Measurements from ENCODE around the gene GAPDH. TPM values are rescaled to one million over a fixed set of nuclear protein-coding genes. Genes with fewer than 3 reads are reported as not detected.

GAPDH gene
- total and polyA plus RNA-seq, 10 of the 15 experiments (the other 5 are each of a cell fraction or from before 2014, with no cell fraction given): 5,606 to 14,240 (median 9,400) TPM

- TF ChIP-seq ZBTB40 (IDR thresholded peaks at IDR 0.05; ENCODE audit: borderline replicate concordance): 0 out of 2 replicates have a peak, but pooled peaks have one; percentile 7
- TF ChIP-seq E2F4 (IDR thresholded peaks at IDR 0.05; ENCODE audit: low read depth, low read length): peak; percentile 95
- no peak for TF ChIP-seq PRDM15 (CRISPR knock-in tag; IDR thresholded peaks at IDR 0.05)
- TF ChIP-seq ZBTB4 (CRISPR knock-in tag; IDR thresholded peaks at IDR 0.05): no peak
- peak; percentile 55; the same call in 1 of the 2 replicates for TF ChIP-seq NR2F1 (conservative IDR thresholded peaks at IDR 0.05)
- peak; percentile 88 for TF ChIP-seq PKNOX1 (IDR thresholded peaks at IDR 0.05)
- TF ChIP-seq STAT1 (conservative IDR thresholded peaks at IDR 0.05): 0 out of 2 replicates have a peak, but pooled peaks have one; percentile 43
- peak; percentile 47 for TF ChIP-seq MEF2B (IDR thresholded peaks at IDR 0.05; ENCODE audit: partially characterized antibody, poor library complexity, severe bottlenecking)
- TF ChIP-seq MXI1 (IDR thresholded peaks at IDR 0.05; ENCODE audit: low read depth, low read length): peak; percentile 96
- TF ChIP-seq STAT3 (IDR thresholded peaks at IDR 0.05; ENCODE audit: low read depth, low read length): no peak
- no peak for TF ChIP-seq ZBTB33 (IDR thresholded peaks at IDR 0.05)
- no peak for TF ChIP-seq CBX3 (IDR thresholded peaks at IDR 0.05; ENCODE audit: borderline replicate concordance, low read depth)
These were observed 40.6 kb upstream of the GAPDH start, which contains the start of gene NCAPD2 (continued) for GRCh38 chr12:6493497-6494257.
